Fibroblast of villous mesenchyme (primary cell): ENCODE measurements around the gene TOX2. TPM values are rescaled to one million over a fixed set of nuclear protein-coding genes. Genes with fewer than 3 reads are reported as not detected.

Experiments
- DNase-seq: peaks from one replicate; pipeline ENCODE4 v3.0.0-alpha.2; 2010; ENCODE audit warnings: low read depth
- H3K4me3 ChIP-seq: 2 replicates; pipeline ENCODE4 v1.5.1; 2011; ENCODE audit warnings: low read depth, mild to moderate bottlenecking, low read length
- CTCF ChIP-seq: IDR thresholded peaks from 2 replicates; pipeline ENCODE4 v1.5.1; 2012; ENCODE audit warnings: low read depth, mild to moderate bottlenecking, low read length; ENCODE audit not compliant: insufficient read depth
- total RNA-seq: library from RNA; depleted of rRNA; stranded (reverse); fragments of >200 nt; gene quantifications from 2 replicates; pipeline ENCODE4 v1.2.3, GENCODE V29; 2012

TOX2 gene
- total RNA-seq, 1 donor: 0.43 TPM

- no peak for DNase-seq
- H3K4me3 ChIP-seq: no peak overlapping the region
- TF ChIP-seq CTCF: no peak
Measured at GRCh38 chr20:44028868-44029847, 114.5 kb downstream of the TOX2 start.

GRCh38 chr20:44029848-44030230 is 115.2 kb downstream of the TOX2 start:
- no peak overlapping the region for H3K4me3 ChIP-seq
- no peak for TF ChIP-seq CTCF
- no peak for DNase-seq

- H3K4me3 ChIP-seq: no peak overlapping the region
- TF ChIP-seq CTCF: no peak
- DNase-seq: no peak
Measured at GRCh38 chr20:44030394-44030793, 115.7 kb downstream of the TOX2 start.

- DNase-seq: no peak
- TF ChIP-seq CTCF: no peak
- no peak overlapping the region for H3K4me3 ChIP-seq
Measured at GRCh38 chr20:44031001-44031574, 116.4 kb downstream of the TOX2 start.

GRCh38 chr20:44031781-44032582 is 117.3 kb downstream of the TOX2 start:
- H3K4me3 ChIP-seq: no peak overlapping the region
- no peak for DNase-seq
- TF ChIP-seq CTCF: no peak

GRCh38 chr20:44032583-44033331 is 118.1 kb downstream of the TOX2 start:
- no peak overlapping the region for H3K4me3 ChIP-seq
- no peak for TF ChIP-seq CTCF
- no peak for DNase-seq
